Loucy (cell line): ENCODE data around the gene HSDL1.

Source experiments
- H2AFZ ChIP-seq: fragments of 200-600 bp; sonication (generic); 2 replicates; pipeline ENCODE4 v1.6.0; 2016; ENCODE audit warnings: antibody characterized with exemption, mild to moderate bottlenecking, low read length, moderate library complexity
- H3F3A ChIP-seq: fragments of 200-600 bp; 2 replicates; pipeline ENCODE4 v1.6.0; 2016; ENCODE audit warnings: antibody characterized with exemption, low read depth, mild to moderate bottlenecking
- H3K27me3 ChIP-seq: fragments of 200-600 bp; sonication (generic); 2 replicates; pipeline ENCODE4 v1.6.1; 2014; ENCODE audit warnings: low read length, mild to moderate bottlenecking; ENCODE audit not compliant: insufficient read depth, poor library complexity, severe bottlenecking
- H3K36me3 ChIP-seq: fragments of 200-600 bp; sonication (generic); 2 replicates; pipeline ENCODE4 v1.6.1; 2016; ENCODE audit warnings: low read length; ENCODE audit not compliant: insufficient read depth
- H3K4me1 ChIP-seq: fragments of 200-600 bp; sonication (generic); 2 replicates; pipeline ENCODE4 v1.5.1; 2014; ENCODE audit warnings: low read length, mild to moderate bottlenecking; ENCODE audit not compliant: insufficient read depth, poor library complexity, severe bottlenecking
- H3K4me2 ChIP-seq: fragments of 200-600 bp; sonication (generic); 2 replicates; pipeline ENCODE4 v1.6.0; 2014; ENCODE audit warnings: antibody characterized with exemption, low read length, low read depth, mild to moderate bottlenecking; ENCODE audit not compliant: poor library complexity, severe bottlenecking
- H3K4me3 ChIP-seq: fragments of 200-600 bp; sonication (generic); 2 replicates; pipeline ENCODE4 v1.5.1; 2014; ENCODE audit warnings: low read length, mild to moderate bottlenecking, mixed read lengths; ENCODE audit not compliant: poor library complexity, severe bottlenecking
- H3K79me2 ChIP-seq: fragments of 200-600 bp; sonication (generic); 2 replicates; pipeline ENCODE4 v1.6.1; 2014; ENCODE audit warnings: low read length; ENCODE audit not compliant: insufficient read depth
- H3K9ac ChIP-seq: fragments of 200-600 bp; sonication (generic); 2 replicates; pipeline ENCODE4 v1.6.0; 2014; ENCODE audit warnings: mild to moderate bottlenecking, low read depth, low read length, moderate library complexity; ENCODE audit not compliant: poor library complexity, severe bottlenecking
- H3K9me2 ChIP-seq: fragments of 200-600 bp; sonication (generic); replicated peaks from 2 replicates; pipeline ENCODE4 v1.6.1; 2016; ENCODE audit warnings: low read depth, low read length, mixed read lengths
- H3K9me3 ChIP-seq: fragments of 200-600 bp; sonication (generic); 2 replicates; pipeline ENCODE4 v1.6.1; 2014; ENCODE audit warnings: mild to moderate bottlenecking, antibody characterized with exemption, low read length, low read depth; ENCODE audit not compliant: insufficient read depth
- H4K20me1 ChIP-seq: fragments of 200-600 bp; sonication (generic); 2 replicates; pipeline ENCODE4 v1.6.0; 2014; ENCODE audit warnings: antibody characterized with exemption, low read length, mild to moderate bottlenecking; ENCODE audit not compliant: insufficient read depth, poor library complexity, severe bottlenecking
- CTCF ChIP-seq: fragments of 200-600 bp; sonication (generic); conservative IDR thresholded peaks from 2 replicates; pipeline ENCODE4 v1.5.1; 2014; ENCODE audit warnings: mild to moderate bottlenecking, antibody characterized with exemption, low read length
- EZH2phosphoT487 ChIP-seq: fragments of 200-600 bp; IDR thresholded peaks from 2 replicates; pipeline ENCODE4 v1.6.1; 2018; ENCODE audit warnings: antibody characterized with exemption, mild to moderate bottlenecking, moderate library complexity, borderline replicate concordance

HSDL1 gene

GRCh38 chr16:84180519-84181140, 35.7 kb upstream of the HSDL1 start:
- no peaks in the 10 kb centered on the region for H3K27me3 ChIP-seq

GRCh38 chr16:84179612-84180320, 34.8 kb upstream of the HSDL1 start:
- no peaks in the 10 kb centered on the region for H3K9me2 ChIP-seq
- TF ChIP-seq EZH2phosphoT487 (no peak), CTCF (no peak)

More at GRCh38 chr16:84180519-84181140, 35.7 kb upstream of the HSDL1 start:
- Histone ChIP-seq H3K9me3 (no peaks in the 10 kb centered on the region), H2AFZ (no peak overlapping the region), H4K20me1 (peaks cover 7% of the 10 kb centered on the region), H3K36me3 (peaks cover 30% of the 10 kb centered on the region; the same call in 1 of the 2 replicates), H3K4me3 (no peak overlapping the region), H3F3A (no peaks in the 10 kb centered on the region), H3K9ac (no peak overlapping the region), H3K79me2 (peaks cover 34% of the 10 kb centered on the region), H3K4me2 (no peak overlapping the region), H3K9me2 (no peaks in the 10 kb centered on the region), H3K4me1 (peaks cover 8% of the 10 kb centered on the region)
- TF ChIP-seq EZH2phosphoT487 (no peak), CTCF (no peak)

GRCh38 chr16:84178892-84179611, 34.1 kb upstream of the HSDL1 start:
- Histone ChIP-seq H4K20me1 (peaks cover 3% of the 10 kb centered on the region), H3K36me3 (peaks cover 30% of the 10 kb centered on the region; the same call in 1 of the 2 replicates), H3K9me2 (no peaks in the 10 kb centered on the region), H3K9ac (no peak overlapping the region), H3K9me3 (no peaks in the 10 kb centered on the region), H3K4me1 (no peaks in the 10 kb centered on the region), H3K27me3 (no peaks in the 10 kb centered on the region), H3K4me2 (no peak overlapping the region), H2AFZ (no peak overlapping the region), H3K79me2 (peaks cover 18% of the 10 kb centered on the region; the same call in 1 of the 2 replicates), H3K4me3 (no peak overlapping the region), H3F3A (no peaks in the 10 kb centered on the region)
- TF ChIP-seq CTCF (no peak), EZH2phosphoT487 (no peak)

More at GRCh38 chr16:84179612-84180320, 34.8 kb upstream of the HSDL1 start:
- H3K4me1 ChIP-seq: peaks cover 1% of the 10 kb centered on the region
- H3K9me3 ChIP-seq: no peaks in the 10 kb centered on the region
- H4K20me1 ChIP-seq: peaks cover 7% of the 10 kb centered on the region
- peaks cover 30% of the 10 kb centered on the region; the same call in 1 of the 2 replicates for H3K36me3 ChIP-seq
- H3F3A ChIP-seq: no peaks in the 10 kb centered on the region
- H3K9ac ChIP-seq: no peak overlapping the region
- no peaks in the 10 kb centered on the region for H3K27me3 ChIP-seq
- H3K79me2 ChIP-seq: peaks cover 25% of the 10 kb centered on the region; the same call in 1 of the 2 replicates
- no peak overlapping the region for H2AFZ ChIP-seq
- no peak overlapping the region for H3K4me3 ChIP-seq
- no peak overlapping the region for H3K4me2 ChIP-seq
